A172 (cell line): ENCODE results near the gene TMEM117. TPM values are rescaled to one million over a fixed set of nuclear protein-coding genes. Genes with fewer than 3 reads are reported as not detected.
"Not testable (repeated sequence)": the region's sequence is repeated elsewhere in the genome, so short reads cannot be mapped to it uniquely, and the experiment has no call there.

Experiments
- DNase-seq: peaks from one replicate; pipeline ENCODE4 v3.0.0-alpha.2; 2015; ENCODE audit warnings: low spot score
- total RNA-seq: library from RNA; depleted of rRNA; stranded (reverse); fragments of >200 nt; shearing (Covaris generic); gene quantifications from 2 replicates; pipeline ENCODE4 v1.2.3, GENCODE V29; 2014; rRNA removed

Gene TMEM117
- total RNA-seq, 1 experiment from 2014 or later, result 12.2 TPM

DNA sequence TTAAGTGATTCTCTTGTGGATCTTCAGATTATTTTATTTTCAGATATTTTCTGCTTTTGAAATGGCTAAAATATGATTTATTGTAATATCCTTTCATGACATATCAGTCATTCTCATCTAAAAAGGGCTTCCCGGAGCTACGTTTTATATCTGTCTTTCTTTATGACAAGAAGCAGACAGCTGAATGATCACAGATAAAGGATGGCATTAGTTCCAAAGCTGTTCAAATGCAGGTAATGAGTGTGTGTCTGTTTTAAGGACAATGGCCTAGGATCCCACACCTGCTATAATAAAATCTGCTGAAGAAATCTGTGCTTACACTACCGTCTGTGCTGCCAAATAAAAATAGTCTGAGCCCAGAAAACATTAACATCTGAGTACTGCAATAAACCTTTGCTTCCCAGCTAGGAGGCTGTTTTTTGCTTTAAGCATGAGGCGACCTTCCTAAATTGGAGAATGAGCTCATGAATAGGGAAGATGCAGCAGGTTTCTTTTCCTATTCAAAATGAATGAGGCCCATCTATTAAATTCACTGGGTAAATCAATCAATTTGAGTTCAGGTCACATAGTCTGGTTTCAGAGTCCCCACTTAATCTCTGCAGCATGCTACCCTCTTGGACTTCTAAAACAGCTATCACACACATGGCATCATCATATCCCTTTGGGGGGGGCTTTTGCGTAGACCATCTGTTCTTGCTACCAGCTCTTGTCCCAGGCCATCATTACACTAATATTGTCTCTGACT, 541.7 kb downstream of the TMEM117 start:
- DNase-seq, result no peak

DNA sequence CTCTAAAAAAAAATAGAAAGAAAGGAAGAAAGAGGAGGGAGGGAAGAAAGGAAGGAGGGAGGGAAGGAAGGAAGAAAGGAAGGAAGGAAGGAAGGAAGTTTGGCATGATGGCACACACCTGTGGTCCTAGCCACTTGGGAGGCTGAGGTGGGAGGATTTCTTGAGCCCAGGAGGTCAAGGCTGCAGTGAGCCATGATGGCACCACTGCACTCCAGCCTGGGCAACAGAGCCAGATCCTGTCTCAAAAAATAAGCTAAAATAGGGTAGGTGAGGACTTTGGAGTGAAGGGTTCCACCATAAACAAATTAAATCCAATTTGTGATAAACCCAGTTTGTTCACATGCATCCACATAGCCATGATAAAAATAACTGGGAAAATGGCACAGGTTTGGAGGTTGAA, 543.2 kb downstream of the TMEM117 start:
- DNase-seq, result not testable (repeated sequence)

DNA sequence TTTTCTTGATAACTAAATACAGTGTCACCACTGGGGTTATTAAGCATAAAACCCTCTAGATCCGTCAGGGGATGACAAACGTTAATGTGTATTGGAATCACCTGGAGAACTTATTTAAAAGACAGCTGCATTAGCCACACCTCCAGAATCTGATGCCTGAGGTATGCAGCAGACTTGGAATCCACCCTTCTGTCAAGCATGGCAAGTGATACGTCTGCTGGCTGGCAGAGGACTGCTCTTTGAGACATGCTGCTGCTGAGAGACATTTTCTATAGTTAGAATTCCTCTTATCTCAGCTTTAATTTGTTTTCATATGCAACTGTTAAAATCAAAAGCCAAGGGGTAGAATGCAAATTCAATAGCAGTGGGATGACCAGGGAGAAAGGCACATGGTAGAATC, 544.0 kb downstream of the TMEM117 start:
- no peak for DNase-seq

DNA sequence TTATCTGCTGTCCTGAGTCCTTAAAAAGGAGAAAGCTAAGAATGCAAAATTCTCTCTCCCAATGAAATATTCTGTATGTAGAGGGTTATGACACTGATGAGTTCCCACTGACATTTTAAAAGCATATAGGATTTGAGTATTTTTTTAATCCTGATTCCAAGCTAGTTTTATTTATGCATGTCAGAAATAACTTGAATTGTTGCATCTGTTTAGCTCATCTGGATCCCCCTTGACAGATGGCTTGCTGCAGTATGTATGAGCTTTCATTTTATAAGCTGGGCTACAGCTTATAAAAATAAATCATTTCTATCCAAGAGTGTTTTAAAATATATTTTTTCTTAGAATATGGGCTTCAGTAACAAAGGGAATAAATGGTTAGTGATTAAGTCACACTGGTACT, 545.0 kb downstream of the TMEM117 start:
- DNase-seq, result no peak

DNA sequence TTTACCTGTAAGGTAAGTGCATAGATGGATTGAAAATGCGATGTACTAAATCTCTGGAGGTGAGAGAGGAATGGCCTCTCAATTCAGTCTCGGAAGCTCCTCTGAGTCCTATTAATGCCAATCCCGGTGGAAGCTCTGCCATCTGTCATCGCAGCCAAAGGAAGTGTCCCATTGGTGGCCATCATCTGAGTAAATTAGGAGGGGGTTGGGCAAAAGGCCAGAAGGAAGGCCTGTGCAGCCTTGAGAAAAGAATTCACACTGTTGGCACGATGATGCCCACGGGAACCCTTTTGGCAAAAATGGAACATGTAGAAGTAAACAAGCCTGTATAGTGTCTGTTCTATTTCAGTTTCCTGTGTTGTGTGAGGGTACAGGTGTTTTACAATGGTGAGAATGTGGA, 545.5 kb downstream of the TMEM117 start:
- no peak for DNase-seq

DNA sequence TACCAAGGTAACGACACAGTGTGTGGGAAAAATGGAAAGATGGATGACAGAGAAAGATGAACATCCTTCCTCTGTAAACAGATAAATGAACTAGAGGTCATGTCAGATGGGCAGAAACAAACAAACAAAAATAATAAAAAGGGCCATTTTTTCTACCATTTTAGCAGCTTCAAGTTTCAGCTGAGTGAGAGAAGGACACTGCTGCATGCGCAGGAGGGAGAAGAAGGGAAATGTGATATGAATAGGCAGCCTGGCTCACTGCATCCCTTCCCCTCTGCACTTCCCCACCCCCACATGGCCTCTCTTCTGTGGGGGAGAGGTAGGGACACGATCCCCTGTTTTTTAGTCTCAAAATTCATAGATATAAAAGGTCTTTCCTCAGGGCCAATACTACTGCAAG, 548.3 kb downstream of the TMEM117 start:
- DNase-seq, result no peak

DNA sequence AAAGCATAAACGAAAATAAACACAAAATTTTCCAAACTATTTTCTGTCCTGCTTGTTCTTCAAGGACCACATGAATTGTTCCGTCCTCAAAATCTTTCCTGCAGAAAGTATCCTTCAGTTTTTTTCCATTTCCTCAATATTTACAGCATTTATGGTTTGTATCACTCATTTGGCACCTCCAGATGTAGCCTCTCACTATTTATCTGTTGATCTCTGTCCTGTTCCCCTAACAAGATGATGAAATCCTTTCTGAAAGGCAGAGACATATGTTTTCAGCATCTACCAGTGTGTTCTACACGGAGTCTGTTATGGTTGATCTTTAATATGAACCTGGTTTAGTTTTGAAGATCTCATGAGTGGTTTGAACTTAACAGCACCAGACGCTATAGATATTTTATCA, 550.1 kb downstream of the TMEM117 start:
- no peak for DNase-seq

DNA sequence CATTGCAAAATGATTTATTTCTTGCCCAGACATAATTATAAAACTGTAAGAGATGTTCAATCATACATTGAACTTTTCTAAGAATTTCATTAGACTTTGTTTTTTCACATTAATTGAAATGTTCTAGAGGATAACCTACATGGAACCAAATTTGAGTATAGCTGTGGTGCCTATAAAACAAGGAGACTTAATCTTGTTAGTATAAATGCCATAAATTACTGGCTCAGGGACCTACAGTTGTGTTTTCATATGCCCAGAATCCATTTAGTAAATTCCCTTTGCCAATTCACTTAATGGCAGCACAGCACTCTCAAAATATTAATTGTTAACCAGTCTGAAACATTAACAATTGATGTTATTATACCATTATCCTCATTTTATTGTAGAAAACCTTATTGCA, 551.7 kb downstream of the TMEM117 start:
- no peak for DNase-seq

DNA sequence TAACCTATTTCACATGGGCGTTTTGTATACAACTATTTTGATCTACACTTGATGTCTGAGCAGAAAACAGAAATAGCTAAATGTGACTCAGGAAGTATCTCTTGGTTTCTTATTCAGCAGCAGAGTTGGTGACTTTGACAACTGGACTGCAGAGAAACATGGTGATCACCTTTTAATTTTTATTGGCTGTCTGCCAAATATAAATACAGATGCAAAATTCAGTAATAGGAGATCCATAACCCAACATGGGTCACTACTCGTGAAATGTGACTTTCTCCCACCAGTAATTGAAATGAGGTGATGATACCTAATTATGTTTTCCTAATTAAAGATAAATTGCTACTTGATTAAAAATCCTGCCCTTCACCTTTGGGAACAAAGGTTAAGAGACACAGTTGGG, 553.2 kb downstream of the TMEM117 start:
- no peak for DNase-seq

DNA sequence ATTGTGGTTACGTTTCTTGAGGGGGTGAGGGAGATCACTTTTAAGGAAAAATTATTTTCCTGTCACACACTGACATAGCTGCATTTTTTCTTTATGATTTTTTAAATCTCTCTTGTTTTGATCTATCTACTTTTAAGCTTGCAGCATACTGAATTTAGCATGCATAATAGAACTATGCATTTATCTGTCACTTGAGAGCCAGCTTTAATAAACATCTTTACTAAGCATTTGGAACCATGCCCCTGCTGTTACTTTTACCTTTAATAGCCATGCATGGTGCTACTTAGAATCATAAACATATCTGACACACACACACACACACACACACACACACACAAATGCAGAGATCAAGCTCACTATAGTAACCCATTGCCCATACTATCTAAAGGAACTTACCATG, 554.0 kb downstream of the TMEM117 start:
- no peak for DNase-seq

DNA sequence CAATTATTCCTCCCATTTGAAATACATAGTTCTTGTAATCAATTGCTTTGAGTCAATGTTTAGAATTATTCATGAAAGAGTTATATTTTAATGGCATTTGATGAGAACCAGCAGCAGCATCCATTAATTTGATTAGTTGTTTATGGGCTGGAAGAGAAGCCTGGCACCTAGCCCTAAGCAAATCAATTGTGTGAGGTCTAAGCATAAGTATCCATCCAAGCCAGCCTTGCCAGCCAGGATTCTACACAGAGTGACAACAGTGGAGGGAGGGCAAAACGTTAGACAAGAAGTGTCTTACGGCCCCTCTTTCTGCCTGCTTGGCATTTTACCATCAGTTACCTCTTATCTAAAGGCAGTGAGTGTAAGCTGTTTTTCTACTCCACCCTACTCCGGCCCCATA, 561.8 kb downstream of the TMEM117 start:
- DNase-seq, result no peak

DNA sequence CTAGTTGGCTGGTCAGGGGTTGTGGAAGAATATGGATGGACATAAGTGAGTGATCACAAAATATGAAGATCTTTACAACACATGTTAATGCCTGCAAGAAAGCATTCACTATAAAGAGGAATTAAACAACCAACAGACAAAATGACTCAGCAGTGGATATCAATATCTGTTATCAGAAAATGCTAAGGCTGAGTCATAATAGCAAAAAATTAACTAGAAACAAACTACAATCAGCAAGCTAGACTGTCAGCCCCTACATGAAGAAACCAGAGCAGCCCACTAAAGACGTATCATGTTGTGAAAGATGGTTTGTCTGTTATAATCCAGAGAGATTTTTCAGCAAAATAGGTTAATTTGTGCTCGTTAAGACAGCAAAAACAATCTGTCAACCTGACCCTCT, 567.3 kb downstream of the TMEM117 start:
- DNase-seq, result no peak

DNA sequence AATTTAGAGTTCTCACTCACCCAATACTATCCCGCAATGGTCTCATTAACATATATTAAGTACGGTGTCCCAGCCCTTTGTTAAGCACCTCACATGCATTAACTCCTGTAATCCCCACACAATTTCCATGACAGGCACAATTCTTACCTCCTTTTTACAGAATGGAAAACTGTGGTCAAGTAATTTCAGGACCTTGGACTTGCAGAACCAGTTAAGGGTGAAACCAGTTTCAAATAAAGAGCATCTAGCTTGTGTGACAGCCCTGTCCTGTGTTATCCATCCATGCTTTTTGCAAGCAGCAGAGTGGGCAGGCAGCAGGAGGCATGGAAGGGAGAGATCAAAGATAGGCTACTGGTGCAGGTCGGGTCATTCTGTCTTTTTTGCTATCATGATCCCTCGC, 569.4 kb downstream of the TMEM117 start:
- no peak for DNase-seq

DNA sequence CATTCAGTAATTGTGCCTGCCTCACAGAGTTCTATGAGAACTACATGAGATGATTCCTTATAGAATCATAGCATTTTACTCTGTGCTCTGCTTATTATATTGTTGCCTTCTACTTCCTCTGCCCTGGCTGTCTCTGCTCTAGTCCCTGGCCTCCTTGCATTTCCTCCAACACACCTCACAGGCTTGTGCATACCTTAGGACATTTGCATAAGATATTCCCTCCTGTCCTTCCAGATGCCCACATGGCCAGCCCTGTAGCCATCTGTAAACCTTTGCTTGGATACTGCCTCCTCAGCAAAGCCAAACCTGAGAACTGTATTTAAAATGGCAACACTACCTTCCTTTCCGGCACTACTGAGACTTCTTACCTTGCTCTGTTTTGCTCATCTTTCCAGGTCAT, 586.7 kb downstream of the TMEM117 start:
- no peak for DNase-seq

DNA sequence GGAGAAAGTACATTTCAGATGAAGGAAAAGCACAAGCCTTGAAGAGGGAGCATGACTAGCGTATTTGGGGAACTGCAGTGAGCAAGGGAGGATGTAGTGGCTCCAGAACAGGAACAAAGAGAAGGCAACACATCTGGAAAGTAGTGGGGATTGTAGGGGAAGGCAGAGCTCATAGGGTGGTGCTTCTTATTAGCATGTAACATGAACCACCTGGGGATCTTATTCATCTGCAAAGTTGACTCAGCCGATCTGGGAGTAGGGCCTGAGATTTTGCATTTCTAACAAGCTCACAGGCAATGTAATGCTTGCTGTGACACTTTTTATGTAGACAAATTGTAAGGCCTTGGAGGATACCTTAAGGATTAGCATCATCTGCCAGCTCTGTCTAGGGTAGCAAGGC, 592.9 kb downstream of the TMEM117 start:
- DNase-seq, result no peak

DNA sequence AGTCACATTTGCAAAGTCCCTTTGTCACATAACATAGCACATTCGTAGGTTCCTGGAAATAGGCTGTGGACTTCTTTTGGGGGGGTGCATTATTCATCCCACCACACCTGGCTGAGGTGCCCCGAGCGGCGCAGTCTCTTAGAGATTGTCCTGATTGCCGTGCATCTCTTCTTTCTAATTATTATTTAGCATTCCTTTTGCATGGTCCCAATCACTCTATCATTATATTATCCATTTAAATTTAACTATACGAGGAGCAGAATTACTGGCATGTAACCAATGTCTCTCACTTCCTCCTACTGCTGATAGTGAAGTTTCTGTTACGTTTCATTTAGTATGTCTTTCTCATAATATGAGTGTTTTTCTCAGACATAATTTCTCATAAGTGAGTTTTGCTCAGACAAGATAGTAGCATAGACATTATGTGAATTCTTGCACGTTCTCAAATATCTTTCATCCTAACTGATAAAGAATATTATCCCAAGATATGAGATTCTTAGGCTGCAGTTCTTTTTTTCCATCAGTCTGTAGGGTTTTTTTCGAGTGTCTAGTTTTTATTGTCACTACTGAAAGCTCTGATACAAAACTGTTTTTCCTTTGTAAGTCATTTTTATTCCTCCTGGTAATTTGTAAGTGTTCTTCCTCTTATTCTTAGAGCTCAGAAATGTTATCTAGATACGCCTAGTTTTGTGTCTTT, 595.9 kb downstream of the TMEM117 start:
- DNase-seq, result no peak

DNA sequence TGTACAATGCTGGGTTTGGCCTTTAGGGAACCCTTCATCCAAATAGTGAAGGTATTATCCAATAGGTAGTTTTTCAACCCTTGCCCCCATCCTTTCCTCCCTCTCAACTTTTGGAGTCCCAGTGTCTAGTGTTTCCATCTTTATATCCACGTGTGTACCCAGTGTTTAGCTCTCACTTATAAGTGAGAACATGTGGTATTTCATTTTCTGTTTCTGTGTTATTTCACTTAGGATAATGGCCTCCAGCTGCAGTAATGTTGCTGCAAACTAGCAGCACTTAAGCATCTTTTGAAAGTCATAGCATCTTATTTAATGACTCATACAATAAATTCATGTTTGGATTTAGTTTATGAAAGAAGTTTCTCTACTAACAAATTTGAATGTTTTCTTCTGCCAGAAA, 597.8 kb downstream of the TMEM117 start:
- no peak for DNase-seq

DNA sequence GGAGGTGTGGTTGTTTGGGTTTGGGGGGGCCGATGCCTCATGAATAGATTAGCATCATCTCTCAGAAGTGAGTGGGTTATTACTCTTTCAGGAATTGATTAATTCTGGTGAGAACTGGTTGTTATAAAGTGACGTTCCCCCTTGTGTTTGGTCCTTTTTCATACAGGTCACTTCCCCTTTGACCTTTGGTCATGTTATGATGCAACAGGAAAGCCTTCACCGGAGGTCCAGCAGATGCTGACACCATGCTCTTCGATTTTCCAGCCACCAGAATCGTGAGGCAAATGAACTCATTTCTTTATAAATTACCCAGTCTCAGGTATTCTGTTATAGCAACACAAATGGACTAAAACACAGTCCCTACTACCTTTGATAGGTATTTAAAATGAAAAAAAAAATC, 600.9 kb downstream of the TMEM117 start:
- DNase-seq, result no peak

Other genes starting within 250 kb of the TMEM117 start
- 17.2 and 24.7 TPM in 2 replicates for gene PUS7L, start 77.3 kb upstream of the TMEM117 start, total RNA-seq
- gene IRAK4, start 77.1 kb upstream of the TMEM117 start, total RNA-seq, result 13.9 and 16.8 TPM in 2 replicates
- gene TWF1, start 29.8 kb upstream of the TMEM117 start, total RNA-seq, result 162 and 201 TPM in 2 replicates